ENCODE data around the gene STARD13.

- TF ChIP-seq CTCF (IDR thresholded peaks at IDR 0.05) (no peak), EP300 (IDR thresholded peaks at IDR 0.05) (no peak)
Measured at GRCh38 chr13:33111414-33112110, 174.0 kb downstream of the STARD13 start.
